Activated CD8-positive, alpha-beta memory T cell treated with anti-CD3 and anti-CD28 coated beads, Interleukin-2, amount 50 U/mL, for 48 hours (primary cell): ENCODE results near the gene UGDH.
"Not testable (repeated sequence)": the region's sequence is repeated elsewhere in the genome, so short reads cannot be mapped to it uniquely, and the experiment has no call there.

Source experiments
- DNase-seq: peaks from one replicate; pipeline ENCODE4 v3.0.0-alpha.2; 2020

Gene UGDH

DNA sequence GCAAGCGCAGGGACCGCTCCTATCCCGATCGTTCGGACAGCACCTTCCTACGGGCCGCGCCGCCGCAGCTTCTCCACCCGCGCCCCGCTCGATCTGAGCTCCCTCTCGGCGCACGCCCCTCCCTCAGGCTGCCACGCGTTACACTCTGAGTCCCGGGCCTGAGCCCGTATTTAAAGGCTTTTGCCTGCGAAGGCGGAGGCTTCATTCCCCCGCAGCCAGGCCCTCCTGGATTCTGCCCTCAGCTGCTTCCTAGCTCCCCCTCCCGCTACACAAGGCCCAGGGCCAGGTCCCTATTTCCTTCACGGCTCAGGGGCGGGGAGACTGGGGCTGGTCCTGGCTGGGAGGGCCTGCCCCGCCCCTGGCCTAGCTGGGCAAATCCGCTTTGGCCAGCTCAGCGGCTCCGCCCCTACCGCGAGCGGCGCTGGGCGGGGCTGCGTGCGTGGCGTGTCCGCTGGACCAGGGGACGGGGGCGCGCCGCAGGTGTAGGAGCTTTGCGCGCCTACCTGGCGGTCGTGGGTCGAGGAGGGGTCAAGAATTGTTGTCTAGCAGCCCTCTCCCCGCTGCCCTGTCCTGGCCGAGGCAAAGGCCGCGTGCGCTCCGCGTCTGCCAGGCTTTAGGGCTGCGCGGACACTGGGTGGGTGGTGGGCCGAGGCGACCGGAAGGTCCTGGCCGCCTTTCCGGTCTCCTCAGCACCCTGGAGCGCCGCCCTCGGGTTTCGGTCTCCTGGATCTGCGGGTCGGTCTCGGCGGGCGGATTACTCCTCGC is at the start of gene UGDH:
Gene UGDH (minus strand): TSS at position 144 of the 765 bp plus-strand sequence. CDS start 5,927 bp downstream, outside the sequence.
- peak; percentile 91 for DNase-seq

DNA sequence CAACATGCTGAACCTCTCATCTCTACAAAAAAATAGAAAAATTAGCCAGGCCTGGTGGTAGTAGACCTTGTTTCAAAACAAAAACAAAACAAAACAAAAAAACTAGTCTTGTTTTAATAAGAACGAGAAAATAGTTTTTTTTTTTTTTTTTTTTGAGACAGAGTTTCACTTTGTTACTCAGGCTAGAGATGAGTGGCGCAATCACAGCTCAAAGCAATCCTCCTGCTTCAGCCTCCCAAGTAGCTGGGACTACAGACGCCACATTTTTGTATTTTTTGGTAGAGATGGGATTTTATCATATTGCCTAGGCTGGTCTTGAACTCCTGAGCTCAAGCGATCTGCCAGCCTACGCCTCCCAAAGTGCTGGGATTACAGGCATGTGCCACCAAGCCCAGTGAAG is 47.7 kb upstream of the UGDH start:
- DNase-seq, result no peak

DNA sequence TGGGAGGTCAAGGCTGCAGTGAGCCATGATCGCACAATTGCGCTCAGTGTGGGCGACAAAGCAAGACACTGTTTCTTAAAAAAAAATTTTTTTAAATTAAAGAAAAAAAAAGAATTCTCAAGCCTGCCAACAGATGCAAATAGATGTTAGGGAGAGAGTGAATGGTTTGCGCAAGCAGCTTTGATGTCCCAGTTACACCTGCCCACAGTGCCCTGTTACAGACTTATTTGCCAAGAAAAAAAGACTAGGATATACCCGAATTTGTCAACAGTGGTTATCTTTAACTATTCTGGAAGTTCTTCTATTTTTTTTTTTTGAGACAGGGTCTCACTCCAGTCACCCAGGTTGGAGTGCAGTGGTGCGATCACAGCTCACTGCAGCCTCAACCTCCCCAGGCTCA is 44.3 kb upstream of the UGDH start:
- DNase-seq, result no peak

DNA sequence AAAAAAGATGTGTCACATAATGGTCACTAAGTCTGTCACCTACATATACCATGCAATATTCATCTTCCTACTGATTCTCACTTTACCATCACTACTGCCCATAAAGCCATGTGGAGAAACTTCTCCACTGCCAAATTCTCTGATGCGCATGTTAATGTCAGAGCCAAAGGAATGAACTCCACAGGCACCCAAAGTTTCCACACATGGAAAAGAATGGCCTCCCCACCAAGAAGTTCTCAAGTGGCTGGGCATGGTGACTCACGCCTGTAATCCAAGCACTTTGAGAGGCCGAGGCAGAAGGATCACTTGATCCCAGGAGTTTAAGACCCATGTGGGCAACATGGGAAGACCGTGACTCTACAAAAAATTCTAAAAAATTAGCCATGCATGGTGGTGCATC is 43.8 kb upstream of the UGDH start:
- no peak for DNase-seq

DNA sequence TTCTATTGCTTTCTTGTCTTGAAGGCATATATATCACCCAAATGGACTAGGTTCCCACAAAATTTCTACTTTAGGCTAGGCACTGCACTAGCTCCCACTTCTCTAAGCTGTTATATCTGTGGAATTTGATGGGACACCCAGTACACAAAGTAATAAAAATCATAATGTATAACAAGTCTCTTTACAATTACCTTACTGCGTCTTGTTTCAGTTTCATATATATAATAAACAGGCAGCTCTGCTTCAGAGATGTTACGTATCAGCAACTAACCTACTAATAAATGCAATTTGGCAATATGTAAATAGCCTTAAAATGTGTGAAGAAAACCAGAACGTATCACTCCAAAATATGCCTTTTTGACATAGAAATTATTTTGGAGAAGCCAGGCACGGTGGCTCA is 42.0 kb upstream of the UGDH start:
- no peak for DNase-seq

DNA sequence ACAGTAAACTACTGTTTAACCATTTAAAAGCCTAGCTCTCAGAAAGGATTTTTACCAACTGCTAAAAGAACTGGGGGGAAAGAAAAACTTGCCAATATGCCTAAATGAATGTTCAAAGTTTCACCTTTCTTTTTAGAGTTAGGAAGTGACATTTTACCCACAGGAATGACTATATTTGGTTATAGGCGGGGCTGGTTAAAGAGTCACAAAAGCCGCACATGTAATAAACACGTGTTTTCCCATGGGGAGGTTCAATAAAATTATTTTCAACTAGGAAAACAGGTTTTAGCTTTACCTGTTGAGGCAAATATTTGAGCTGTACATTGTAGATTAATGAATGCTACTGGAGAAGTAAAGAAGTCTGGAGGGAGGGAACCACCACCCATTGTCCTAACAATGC is 41.6 kb upstream of the UGDH start:
- DNase-seq, result no peak

DNA sequence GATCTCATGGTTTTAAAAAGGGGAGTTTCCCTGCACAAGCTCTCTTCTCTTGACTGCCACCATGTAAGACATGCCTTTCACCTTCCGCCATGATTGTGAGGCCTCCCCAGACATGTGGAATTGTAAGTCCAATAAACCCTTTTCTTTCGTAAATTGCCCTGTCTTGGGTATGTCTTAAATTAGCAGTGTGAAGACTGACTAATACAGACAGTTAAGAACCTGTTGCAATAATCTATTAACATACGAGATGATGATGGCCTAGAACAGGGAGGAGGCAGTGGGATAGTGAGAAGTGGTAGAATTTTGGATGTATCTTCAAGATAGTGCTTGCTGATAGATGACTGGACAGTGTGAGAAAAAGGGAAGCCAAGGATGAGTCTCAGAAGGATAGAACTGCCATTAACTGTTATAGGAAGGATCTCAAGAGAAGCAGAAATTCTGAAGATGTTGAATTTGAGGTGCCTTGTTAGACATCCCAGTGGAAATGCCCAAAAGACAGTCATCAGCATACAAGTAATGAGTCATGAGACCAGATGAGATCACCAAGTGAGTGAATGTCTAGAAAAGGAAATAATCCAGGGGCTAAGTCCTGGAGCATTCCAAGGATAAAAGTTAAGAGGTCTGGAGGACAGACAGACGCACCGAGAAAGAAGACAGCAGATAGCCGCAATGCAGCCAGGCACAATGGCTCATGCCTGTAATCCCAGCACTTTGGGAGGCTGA is 38.8 kb upstream of the UGDH start:
- no peak for DNase-seq

DNA sequence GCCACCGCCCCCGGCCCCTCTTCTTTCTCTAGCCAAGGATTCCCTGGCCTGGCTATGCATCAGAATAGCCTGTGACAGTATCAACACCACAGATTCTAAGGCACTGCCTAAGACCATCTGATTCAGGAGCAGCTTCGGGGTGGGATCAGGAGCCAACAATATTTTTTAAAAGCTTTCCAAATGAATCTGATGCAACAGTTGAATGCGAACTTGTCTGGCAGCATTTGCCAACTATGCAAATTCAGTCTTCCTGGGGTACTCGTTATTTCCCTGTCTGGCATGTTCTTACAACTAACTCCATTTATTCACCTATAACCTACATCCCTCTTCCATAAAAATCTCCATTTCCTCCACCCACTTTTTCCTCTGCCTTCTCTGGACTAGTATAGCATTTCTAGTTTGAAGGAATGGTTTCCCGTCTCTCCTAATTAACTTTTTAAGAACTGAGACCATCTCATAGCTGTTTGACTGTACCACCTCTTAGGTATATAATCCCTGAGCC is 36.2 kb upstream of the UGDH start:
- DNase-seq, result no peak

DNA sequence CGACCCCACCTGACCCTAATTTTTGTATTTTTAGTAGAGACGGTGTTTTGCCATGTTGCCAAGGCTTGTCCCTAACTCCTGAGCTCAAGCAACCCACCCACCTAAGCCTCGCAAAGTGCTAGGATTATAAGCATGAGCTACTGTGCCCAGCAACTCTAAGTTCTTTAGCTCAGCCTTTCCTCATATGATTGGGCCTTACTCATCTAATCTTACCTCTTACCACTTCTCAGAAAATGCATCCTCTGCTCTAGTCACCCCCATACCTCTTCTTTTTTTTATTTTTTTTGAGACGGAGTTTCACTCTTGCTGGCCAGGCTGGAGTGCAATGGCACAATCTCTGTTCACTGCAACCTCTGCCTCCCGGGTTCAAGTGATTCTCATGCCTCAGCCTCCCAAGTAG is 35.6 kb upstream of the UGDH start:
- no peak for DNase-seq

DNA sequence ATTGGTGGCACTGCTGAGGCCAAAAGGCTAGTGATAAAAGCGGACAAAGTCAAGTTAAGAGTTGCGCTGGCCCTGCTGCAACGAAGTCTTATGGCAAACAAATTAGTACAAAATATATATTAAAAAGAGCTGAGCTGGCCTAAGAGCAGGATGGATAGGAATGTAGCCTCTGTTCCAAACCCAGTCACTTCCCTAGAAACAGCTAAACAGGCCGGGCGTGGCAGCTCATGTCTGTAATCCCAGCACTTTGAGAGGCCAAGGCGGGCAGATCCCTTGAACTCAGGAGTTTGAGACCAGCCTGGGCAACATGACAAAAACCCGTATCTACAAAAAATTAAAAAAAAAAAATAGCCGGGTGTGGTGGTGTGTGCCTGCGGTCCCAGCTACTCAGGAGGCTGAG is 32.4 kb upstream of the UGDH start:
- DNase-seq, result no peak

DNA sequence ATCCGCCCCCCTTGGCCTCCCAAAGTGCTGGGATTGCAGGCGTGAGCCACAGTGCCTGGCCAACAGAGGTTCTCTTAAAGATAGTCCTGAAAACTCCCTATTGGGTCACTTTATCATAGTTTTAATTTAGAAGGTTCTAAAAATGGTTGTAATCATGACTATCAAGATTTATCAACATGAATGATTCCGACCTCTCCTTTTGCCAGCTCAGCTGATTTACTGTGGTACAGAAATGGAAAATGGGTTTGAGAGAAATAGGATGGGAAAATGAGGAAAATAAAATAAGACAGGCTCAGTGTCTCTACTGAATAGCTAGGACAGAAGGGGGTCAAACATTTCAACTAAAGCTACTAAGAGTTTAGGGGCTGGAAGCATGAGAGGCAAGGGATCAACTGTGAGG is 28.2 kb upstream of the UGDH start:
- DNase-seq, result no peak

DNA sequence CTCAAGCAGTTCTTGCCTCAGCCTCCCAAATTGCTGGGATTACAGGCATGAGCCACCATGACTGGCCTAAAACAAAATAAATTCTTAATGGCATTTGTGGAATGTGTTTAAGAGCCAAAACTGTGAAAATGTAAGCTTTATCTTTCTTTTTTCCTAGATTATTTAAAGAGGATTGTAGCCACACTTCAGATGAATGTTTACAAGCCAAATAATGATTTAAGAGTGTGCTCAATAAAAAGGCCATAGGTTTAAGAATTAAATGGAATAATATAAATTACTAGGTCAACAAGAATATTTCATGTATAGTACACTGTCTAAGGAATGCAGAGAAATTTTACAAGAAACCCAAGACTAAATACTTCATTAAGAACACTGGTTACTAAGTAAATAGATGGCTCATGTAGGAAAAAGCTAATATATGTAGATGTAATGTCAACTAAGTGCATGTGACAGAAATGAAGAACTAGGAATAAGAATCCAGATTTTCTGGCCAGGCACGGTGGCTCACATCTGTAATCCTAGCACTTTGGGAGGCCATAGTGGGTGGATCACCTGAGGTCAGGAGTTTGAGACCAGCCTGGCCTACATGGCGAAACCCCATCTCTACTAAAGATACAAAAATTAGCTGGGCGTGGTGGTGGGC is 21.3 kb upstream of the UGDH start:
- no peak for DNase-seq

DNA sequence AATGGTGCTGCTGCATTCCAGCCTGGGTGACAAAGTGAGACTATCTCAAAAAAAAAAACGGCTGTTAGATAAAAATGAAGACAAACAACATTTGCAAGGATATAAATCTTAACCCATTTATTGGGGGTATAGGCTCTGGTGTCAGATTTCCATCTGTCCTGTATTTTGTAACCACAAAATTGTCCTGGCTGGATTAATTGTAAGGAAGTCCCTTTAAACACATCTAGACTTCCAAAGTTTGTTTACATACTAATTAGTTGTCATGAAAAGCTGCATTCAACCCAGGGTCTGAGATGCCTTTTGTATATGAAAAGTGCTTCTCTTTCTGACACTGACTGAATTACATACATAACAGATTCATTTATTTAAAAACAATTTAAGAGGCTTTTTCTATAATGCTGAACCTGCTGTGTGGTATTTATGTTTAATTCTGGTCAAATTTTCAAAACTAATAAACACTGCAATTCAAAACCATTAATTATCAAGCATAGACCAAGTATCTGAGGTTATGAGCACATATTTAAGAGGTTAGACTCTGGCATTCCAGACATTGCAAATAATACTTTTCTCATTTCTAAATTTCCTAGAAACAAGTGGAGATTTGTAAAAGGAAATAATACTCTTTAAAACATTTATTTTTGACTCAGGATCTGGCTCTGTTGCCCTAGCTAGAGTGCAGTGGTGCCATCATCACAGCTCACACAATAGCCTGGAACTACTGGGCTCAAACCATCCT is 17.5 kb upstream of the UGDH start:
- no peak for DNase-seq

DNA sequence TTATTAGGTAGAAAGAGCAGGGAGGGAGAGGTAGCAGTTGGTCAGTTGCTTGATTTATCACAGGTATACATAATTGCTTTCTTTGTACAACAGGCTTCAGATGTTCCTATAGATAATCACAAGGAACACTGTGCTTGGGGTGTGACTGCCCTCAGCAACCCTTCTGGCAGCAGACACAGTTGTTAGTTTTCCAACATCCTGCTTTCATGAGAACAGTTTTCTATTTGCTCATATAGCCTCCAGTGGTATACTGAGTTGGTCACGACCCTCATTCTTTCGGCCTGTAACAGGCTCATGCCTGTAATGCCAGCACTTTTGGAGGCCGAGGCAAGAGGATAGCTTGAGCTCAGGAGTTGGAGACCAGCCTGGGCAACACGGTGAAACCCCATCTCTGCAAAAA is 16.8 kb upstream of the UGDH start:
- DNase-seq, result not testable (repeated sequence)

DNA sequence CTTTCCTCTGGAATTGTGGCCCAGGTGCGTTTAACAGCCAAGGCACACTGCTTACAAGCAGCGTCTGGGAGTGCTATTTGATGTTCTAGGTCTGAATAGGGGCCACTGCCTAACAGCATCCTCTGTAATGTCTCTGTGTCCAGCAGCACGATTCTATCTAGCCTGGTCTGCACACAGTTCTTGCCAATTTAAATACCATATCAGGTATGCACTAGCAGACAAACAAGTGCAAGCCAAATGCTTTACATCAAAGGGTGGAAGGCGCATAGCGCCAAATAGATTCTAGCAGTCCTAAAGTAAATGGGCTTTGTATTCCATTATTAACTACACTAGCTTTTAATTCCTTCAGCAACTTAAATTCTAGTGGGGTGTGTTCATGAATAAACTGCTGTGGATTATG is 15.8 kb upstream of the UGDH start:
- DNase-seq, result no peak

DNA sequence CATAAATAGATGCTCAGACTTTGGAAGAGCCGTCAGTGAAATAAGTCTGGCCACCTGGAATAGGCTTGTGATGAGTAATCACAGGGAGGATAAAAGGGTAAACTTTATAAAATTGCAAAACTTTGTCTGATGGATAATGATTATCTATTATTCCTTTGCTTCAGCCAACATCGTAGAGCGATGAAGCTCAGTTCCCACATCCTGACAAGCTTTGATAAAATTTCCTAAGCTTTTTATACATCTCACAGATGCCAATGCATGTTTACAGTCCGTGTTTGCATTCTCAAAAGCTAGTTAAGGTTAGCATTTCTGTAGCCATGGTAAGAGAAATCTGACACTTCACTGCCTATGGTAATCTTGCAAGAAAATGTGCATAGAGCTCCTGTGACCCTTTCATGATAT is 15.4 kb upstream of the UGDH start:
- no peak for DNase-seq

DNA sequence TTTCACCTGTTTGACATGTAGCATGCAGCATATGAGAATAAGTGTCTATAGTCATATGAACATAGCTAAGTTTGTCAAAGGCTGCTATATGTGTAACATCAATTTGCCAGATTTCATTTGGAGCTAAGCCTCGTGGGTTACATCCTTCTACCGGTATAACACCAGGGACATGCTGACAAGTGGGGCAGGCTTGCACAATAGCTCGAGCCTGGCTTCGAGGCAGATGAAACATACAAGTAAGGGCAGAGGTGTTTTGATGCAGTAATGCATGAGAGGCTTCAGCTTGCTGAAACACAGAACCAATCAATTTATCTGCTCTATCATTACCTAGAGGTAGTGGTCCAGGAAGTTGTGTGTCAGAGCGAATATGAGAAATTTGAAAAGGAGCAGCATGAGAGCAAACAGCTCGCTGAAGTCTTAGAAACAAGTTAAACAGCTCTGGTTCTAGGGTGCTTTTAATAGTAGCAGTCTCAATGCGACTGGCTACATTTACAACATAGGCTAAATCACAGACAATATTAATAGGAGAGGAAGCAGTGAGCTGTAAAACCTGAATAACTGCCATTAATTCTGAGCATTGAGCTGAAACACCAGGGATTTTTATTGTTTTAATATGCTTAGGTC is 14.9 kb upstream of the UGDH start:
- DNase-seq, result no peak

DNA sequence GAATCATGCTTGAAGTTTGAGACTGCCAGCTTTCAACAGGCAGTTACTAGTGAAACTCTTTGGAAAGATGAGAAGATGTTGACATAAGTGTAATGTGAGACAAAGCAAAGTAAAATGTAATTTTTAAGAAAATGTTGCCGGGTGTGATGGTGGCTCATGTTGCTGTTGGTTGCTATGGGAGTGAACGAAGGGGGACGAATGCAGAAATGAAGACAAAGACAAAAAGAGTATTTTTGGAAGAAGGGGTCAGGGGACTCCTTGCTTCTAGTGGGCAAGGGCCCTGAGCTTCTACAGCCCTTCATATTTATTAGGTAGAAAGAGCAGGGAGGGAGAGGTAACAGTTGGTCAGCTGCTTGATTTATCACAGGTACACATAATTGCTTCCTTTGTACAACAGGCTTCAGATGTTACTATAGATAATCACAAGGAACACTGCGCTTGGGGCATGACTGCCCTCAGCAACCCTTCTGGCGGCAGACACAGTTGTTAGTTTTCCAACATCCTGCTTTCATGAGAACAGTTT is 11.9 kb upstream of the UGDH start:
- no peak for DNase-seq

DNA sequence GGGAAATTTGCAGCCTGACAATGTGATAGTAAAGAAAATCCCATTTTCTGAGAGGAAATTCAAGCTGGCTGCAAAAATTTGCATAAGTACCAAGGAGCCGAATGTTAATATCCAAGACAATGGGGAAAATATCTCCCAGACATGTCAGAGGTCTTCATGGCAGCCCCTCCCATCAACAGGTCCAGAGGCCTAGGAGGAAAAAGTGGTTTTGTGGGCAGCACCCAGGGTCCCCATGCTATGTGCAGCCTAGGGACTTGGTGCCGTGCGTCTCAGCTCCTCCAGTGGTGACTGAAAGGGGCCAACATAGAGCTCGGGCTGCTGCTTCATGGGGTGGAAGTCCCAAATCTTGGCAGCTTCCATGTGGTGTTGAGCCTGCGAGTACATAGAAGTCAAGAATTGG is 6.3 kb upstream of the UGDH start:
- DNase-seq, result no peak

DNA sequence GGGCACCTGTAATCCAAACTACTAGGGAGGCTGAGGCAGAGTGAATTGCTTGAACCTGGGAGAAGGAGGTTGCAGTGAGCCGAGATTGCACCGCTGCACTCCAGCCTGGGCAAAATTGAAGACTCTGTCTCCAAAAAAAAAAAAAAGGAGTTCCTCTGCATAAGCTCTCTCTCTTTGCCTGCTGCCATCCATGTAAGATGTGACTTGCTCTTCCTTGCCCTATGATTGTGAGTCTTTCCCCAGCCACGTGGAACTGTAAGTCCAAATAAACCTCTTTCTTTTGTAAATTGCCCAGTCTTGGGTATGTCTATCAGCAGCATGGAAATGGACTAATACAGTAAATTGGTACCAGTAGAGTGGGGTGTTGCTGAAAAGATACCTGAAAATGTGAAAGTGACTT is 5.0 kb upstream of the UGDH start:
- DNase-seq, result not testable (repeated sequence)

DNA sequence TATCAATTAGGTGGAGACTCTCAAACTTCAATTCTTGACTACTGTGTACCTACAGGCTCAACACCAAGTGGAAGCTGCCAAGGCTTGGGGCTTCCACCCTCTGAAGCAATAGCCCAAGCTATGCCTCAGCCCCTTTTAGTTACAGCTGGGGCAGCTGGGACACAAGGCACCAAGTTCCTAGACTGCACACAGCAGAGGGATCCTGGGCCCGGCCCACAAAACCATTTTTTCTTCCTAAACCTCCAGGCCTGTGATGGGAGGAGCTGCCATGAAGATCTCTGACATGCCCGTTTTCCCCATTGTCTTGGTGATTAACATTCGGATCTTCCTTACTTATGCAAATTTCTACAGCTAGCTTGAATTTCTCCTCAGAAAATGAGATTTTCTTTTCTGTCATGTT is 3.4 kb upstream of the UGDH start:
- DNase-seq, result no peak

DNA sequence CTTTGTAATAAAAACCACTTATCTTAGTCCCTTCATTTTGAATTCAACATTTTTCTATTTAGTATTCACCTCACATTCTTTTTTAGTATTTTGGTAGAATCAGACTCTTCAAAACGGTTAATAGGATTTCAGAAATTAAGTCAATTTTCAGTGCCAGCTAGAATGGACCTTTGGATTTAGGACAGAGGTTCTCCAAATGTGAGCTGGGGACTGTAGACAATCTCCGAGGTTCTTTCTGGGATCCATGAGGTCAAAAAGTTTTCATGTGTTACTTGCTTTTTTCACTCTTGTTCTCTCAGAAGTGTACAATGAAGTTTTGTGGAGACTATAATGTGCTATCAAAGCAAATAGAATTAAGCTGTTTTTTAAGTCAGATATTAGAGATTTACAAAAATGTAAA is 2.3 kb upstream of the UGDH start:
- no peak for DNase-seq

DNA sequence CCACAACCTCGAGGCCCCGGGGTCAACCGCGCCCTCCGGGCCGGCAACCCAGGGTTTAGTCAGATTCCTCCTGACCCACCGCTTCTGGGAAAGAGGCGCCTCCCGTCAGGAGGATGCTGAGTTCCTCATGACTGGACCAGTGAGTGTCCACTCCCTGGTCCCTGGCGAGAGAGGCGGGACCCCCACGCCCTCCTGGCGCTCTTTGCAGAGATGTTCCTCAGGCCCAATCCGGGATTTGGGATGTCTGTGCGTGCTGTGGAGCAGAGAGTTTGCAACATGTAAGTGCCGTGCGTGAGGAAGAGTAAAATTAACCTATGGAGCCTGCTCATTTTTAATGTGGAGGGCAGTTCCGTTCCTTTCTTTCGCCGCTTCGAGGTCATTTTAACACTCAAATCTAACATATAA is 824 bp upstream of the UGDH start:
- no peak for DNase-seq
